K562 (cell line): ENCODE data around the gene ABHD4. TPM values are rescaled to one million over a fixed set of nuclear protein-coding genes. Genes with fewer than 3 reads are reported as not detected.

Experiments
- ATAC-seq: fragments of 200-7000 bp; cut with Tn5 transposase; 3 replicates; pipeline ENCODE4 v1.9.1; 2020; ENCODE audit warnings: moderate library complexity
- BruUV-seq: library from RNA; stranded (reverse); fragments of 400-500 nt; replicated peaks from 2 replicates; lab custom pipeline; 2021; lab: Mats Ljungman, UMichigan
- CTCF ChIA-PET: fragments of 300-600 bp; formaldehyde crosslinking; extraction: SDS; loops from one replicate; lab custom pipeline; 2021; ENCODE audit warnings: low intra/inter-chr PET ratio; lab: Yijun Ruan, JAX
- POLR2A ChIA-PET: fragments of 300-600, 350-650 bp; sonication (Branson Sonifier 250); formaldehyde crosslinking; extraction: SDS; loops from one replicate; lab custom pipeline; 2021; ENCODE audit warnings: antibody characterized with exemption, inconsistent platforms; lab: Yijun Ruan, JAX
- DNase-seq, 4 experiments: peaks; one replicate each; pipeline versions ENCODE4 v3.0.0 to v3.0.0-alpha.2; 2011 to 2018; ENCODE audit warnings: low spot score in 3 of 4, mixed read lengths in 3 of 4; ENCODE audit errors: extremely low read depth in 1 of 4
- FAIRE-seq: peaks from 2 replicates; lab custom pipeline; 2011; peaks lifted over from hg19 to GRCh38; lab: Jason Lieb, UNC
- H2AFZ ChIP-seq: 2 replicates; pipeline ENCODE4 v1.6.0; 2011; ENCODE audit warnings: low read depth, low read length, control low read depth, inconsistent platforms
- H3K27ac ChIP-seq: fragments of 200-600 bp; 3 replicates; pipeline ENCODE4 v1.8.0; 2011; ENCODE audit warnings: low read depth, mild to moderate bottlenecking, control low read depth, inconsistent platforms, low read length, moderate library complexity, mixed read lengths; ENCODE audit errors: extremely low read depth
- H3K27me3 ChIP-seq, 2 experiments: fragments of 300-600 bp in 1 of 2; 2 replicates in 1 of 2; 3 replicates in 1 of 2; pipeline versions ENCODE4 v1.6.0 to v1.8.0; 2011; ENCODE audit warnings: inconsistent platforms in 2 of 2, low read length in 2 of 2, mild to moderate bottlenecking in 1 of 2, mixed read lengths in 1 of 2, moderate library complexity in 1 of 2; ENCODE audit not compliant: control insufficient read depth in 2 of 2, insufficient read depth in 2 of 2
- H3K36me3 ChIP-seq: fragments of 300-600 bp; 3 replicates; pipeline ENCODE4 v1.8.0; 2011; ENCODE audit warnings: mild to moderate bottlenecking, low read length, inconsistent platforms; ENCODE audit not compliant: control insufficient read depth, insufficient read depth
- H3K4me1 ChIP-seq, 2 experiments: fragments of 200-600 bp in 1 of 2; replicated peaks in 1 of 2; 2 replicates in 1 of 2; 3 replicates in 1 of 2; pipeline versions ENCODE4 v1.5.1 to v1.8.0; 2011; ENCODE audit warnings: inconsistent platforms in 2 of 2, low read length in 2 of 2, mild to moderate bottlenecking in 1 of 2, mixed read lengths in 1 of 2, moderate library complexity in 1 of 2; ENCODE audit not compliant: control insufficient read depth in 2 of 2, insufficient read depth in 2 of 2
- H3K4me2 ChIP-seq: 2 replicates; pipeline ENCODE4 v1.6.1; 2011; ENCODE audit warnings: low read length, control low read depth, inconsistent platforms, mixed read lengths; ENCODE audit not compliant: insufficient read depth
- H3K4me3 ChIP-seq: fragments of 200-600 bp; sonication (generic), shearing (Covaris generic); 2 replicates; pipeline ENCODE4 v1.5.1; 2016; ENCODE audit warnings: control low read depth, inconsistent platforms
- H3K79me2 ChIP-seq: fragments of 200-600 bp; 3 replicates; pipeline ENCODE4 v1.8.0; 2011; ENCODE audit warnings: low read length, inconsistent platforms; ENCODE audit not compliant: control insufficient read depth, insufficient read depth
- H3K9ac ChIP-seq, 2 experiments: 2 replicates each; pipeline versions ENCODE4 v1.6.0 to v1.6.1; 2011; ENCODE audit warnings: low read depth in 2 of 2, low read length in 2 of 2, control low read depth in 1 of 2, inconsistent platforms in 1 of 2, mild to moderate bottlenecking in 1 of 2, mixed read lengths in 1 of 2; ENCODE audit not compliant: insufficient read depth in 1 of 2
- H3K9me1 ChIP-seq: one replicate; pipeline ENCODE4 v1.6.0; 2011; ENCODE audit warnings: inconsistent platforms, mild to moderate bottlenecking, low read length, moderate library complexity; ENCODE audit not compliant: control insufficient read depth, insufficient read depth
- H3K9me3 ChIP-seq: replicated peaks from 2 replicates; pipeline ENCODE4 v1.5.1; 2011; ENCODE audit warnings: low read depth, low read length, inconsistent platforms; ENCODE audit not compliant: control insufficient read depth, insufficient read depth
- H4K20me1 ChIP-seq: replicated peaks from 2 replicates; pipeline ENCODE4 v1.6.1; 2011; ENCODE audit warnings: low read length, inconsistent platforms, mixed read lengths; ENCODE audit not compliant: control insufficient read depth, insufficient read depth
- ATF7 ChIP-seq: fragments of 450-650 bp; IDR thresholded peaks from 2 replicates; pipeline ENCODE4 v1.7.1; 2014; ENCODE audit warnings: mild to moderate bottlenecking, moderate library complexity
- FOSL1 ChIP-seq: fragments of 200-800 bp; sonication (Bioruptor generic); conservative IDR thresholded peaks from 2 replicates; pipeline ENCODE4 v1.6.1; 2016; ENCODE audit warnings: missing genetic modification characterization, missing compliant biosample characterization
- HDAC2 ChIP-seq: fragments of 450-650 bp; IDR thresholded peaks from 2 replicates; pipeline ENCODE4 v1.6.1; 2016; ENCODE audit warnings: mild to moderate bottlenecking
- NCOA6 ChIP-seq: fragments of 450-650 bp; IDR thresholded peaks from 2 replicates; pipeline ENCODE4 v1.6.1; 2017; ENCODE audit warnings: mild to moderate bottlenecking
- ZNF316 ChIP-seq: fragments of 450-650 bp; IDR thresholded peaks from 2 replicates; pipeline ENCODE4 v1.6.1; 2016
- ZNF609 ChIP-seq: sonication (generic); formaldehyde crosslinking; IDR thresholded peaks from 2 replicates; pipeline ENCODE4 v1.8.1; 2023; ENCODE audit warnings: missing genetic modification reagents, mild to moderate bottlenecking, borderline replicate concordance
- ZNF75A ChIP-seq: fragments of 450-650 bp; formaldehyde crosslinking; IDR thresholded peaks from 2 replicates; pipeline ENCODE4 v1.4.0; 2020; ENCODE audit warnings: mild to moderate bottlenecking
- WGBS: fragments of 100-300 bp; shearing (Covaris generic); methylation state at CpG from one replicate; pipeline ENCODE4 v1.1.6; 2016; ENCODE audit warnings: low coverage, mixed read lengths; ENCODE audit not compliant: insufficient coverage; ENCODE audit errors: missing lambda C conversion rate; 5-methylcytosine and 5-hydroxymethylcytosine counted together
- in situ Hi-C: fragments of 300-500 bp; cut with MboI; formaldehyde crosslinking; loops from 4 replicates; pipeline ENCODE4 v1.15.0; 2018; ENCODE audit warnings: inconsistent platforms, mixed read lengths
- intact Hi-C: fragments of 100-400 bp; cut with micrococcal nuclease; formaldehyde crosslinking; loops from 2 replicates; pipeline ENCODE4 v1.14.2; 2022
- polyA plus RNA-seq, 8 experiments: library from polyadenylated mRNA; depleted of rRNA in 4 of 8; stranded (reverse) in 5 of 8; unstranded in 3 of 8; fragments of >200 nt; fragmentation: Nextera tagmentation in 2 of 8; fragmentation: Illumina TruSeq in 1 of 8; extraction: Ambion mirVana in 2 of 8; extraction: Trizol in 1 of 8; gene quantifications; 2 replicates each; pipeline versions ENCODE4 v1.2.1 to v1.2.3, GENCODE V29; 2011 to 2014; ENCODE audit warnings: inconsistent platforms in 1 of 8, missing spikeins in 1 of 8
- total RNA-seq, 7 experiments: library from RNA; depleted of rRNA in 6 of 7; stranded (reverse); fragments of >200 nt in 6 of 7; fragmentation: Illumina TruSeq in 2 of 7; extraction: Trizol in 2 of 7; gene quantifications; 2 replicates each; pipeline versions ENCODE4 v1.2.1 to v1.2.3, GENCODE V29; 2011 to 2021; ENCODE audit warnings: low replicate concordance in 1 of 7

ABHD4 gene
- total and polyA plus RNA-seq, 9 of the 15 experiments (the other 6 are each of a cell fraction or from before 2014, with no cell fraction given), result 3.6 to 12.0 (median 7.2) TPM

GRCh38 chr14:22650960-22651521 lies 52.9 kb downstream of the ABHD4 start (continued):
- TF ChIP-seq ZNF609 (CRISPR knock-in tag) (no peak), ZNF316 (peak; percentile 53), ATF7 (no peak)

GRCh38 chr14:22651586-22651985 lies 53.5 kb downstream of the ABHD4 start:
- in situ Hi-C loops, result loop anchor here (10.0 kb wide), 2 partner anchors 193 to 257 kb away; no protein-coding TSS in a partner anchor

More at GRCh38 chr14:22651586-22651985, 53.5 kb downstream of the ABHD4 start:
- WGBS, result 0% methylated on average over 1 of the region's 2 CpGs
- FAIRE-seq (no peak), DNase-seq (no peak), ATAC-seq (no peak; the same call in 2 of the 3 replicates)
- no peaks in the 10 kb centered on the region; a peak in 1 of 5 replicates for H3K4me1 ChIP-seq
- intact Hi-C loops, result loop anchor here (10.0 kb wide), 1 partner anchor 267 kb away; no protein-coding TSS in a partner anchor
- H3K9me1 ChIP-seq, result no peaks in the 10 kb centered on the region
- ChIA-PET POLR2A (interaction anchor here (0.6 to 1.5 kb wide), 7 partner anchors 9 to 243 kb away, joined by 3 to 5 read pairs (median 3); no protein-coding TSS in a partner anchor), CTCF (interaction anchor here (1.4 to 5.4 kb wide), 2 partner anchors 81 to 94 kb away, joined by 3 to 58 read pairs; no protein-coding TSS in a partner anchor)
- no TSS peak for BruUV-seq
- H2AFZ ChIP-seq, result no peak overlapping the region
- no peaks in the 10 kb centered on the region for H3K36me3 ChIP-seq
- H3K4me2 ChIP-seq, result no peak overlapping the region
- H3K9ac ChIP-seq, result no peak overlapping the region
- no peak overlapping the region for H3K4me3 ChIP-seq
- H3K27me3 ChIP-seq, result no peaks in the 10 kb centered on the region
- no peaks in the 10 kb centered on the region for H4K20me1 ChIP-seq
- H3K79me2 ChIP-seq, result no peaks in the 10 kb centered on the region
- TF ChIP-seq HDAC2 (no peak), ZNF75A (CRISPR knock-in tag) (no peak), FOSL1 (tag) (no peak), NCOA6 (no peak)
- TF ChIP-seq, all 486 proteins: peak for 0
- Histone ChIP-seq H3K27ac (no peak overlapping the region), H3K9me3 (no peaks in the 10 kb centered on the region)
